OCI-LY1 (cell line): ENCODE measurements around the gene PARP3.

Experiments used
- H2AFZ ChIP-seq: fragments of 200-600 bp; sonication (generic), shearing (Covaris generic); 2 replicates; pipeline ENCODE4 v1.6.0; 2014; ENCODE audit warnings: antibody characterized with exemption, mild to moderate bottlenecking, low read length
- H3F3A ChIP-seq: fragments of 200-600 bp; sonication (generic), shearing (Covaris generic); 2 replicates; pipeline ENCODE4 v1.6.0; 2014; ENCODE audit warnings: mild to moderate bottlenecking, antibody characterized with exemption, low read length, moderate library complexity; ENCODE audit not compliant: insufficient read depth
- H3K27ac ChIP-seq: fragments of 200-600 bp; sonication (generic); 2 replicates; pipeline ENCODE4 v1.5.1; 2014; ENCODE audit warnings: low read length, mixed run types, mild to moderate bottlenecking, low read depth; ENCODE audit not compliant: poor library complexity, severe bottlenecking
- H3K27me3 ChIP-seq: fragments of 200-600 bp; sonication (generic); 2 replicates; pipeline ENCODE4 v1.6.0; 2014; ENCODE audit warnings: antibody characterized with exemption, mild to moderate bottlenecking, low read length, moderate library complexity; ENCODE audit not compliant: insufficient read depth
- H3K36me3 ChIP-seq: fragments of 200-600 bp; sonication (generic); 2 replicates; pipeline ENCODE4 v1.6.1; 2014; ENCODE audit warnings: mild to moderate bottlenecking, antibody characterized with exemption, low read length, moderate library complexity, mixed read lengths; ENCODE audit not compliant: insufficient read depth
- H3K4me1 ChIP-seq: fragments of 200-600 bp; sonication (generic); 2 replicates; pipeline ENCODE4 v1.5.1; 2014; ENCODE audit warnings: mild to moderate bottlenecking, low read length, moderate library complexity; ENCODE audit not compliant: insufficient read depth, severe bottlenecking
- H3K4me2 ChIP-seq: fragments of 200-600 bp; sonication (generic), shearing (Covaris generic); 2 replicates; pipeline ENCODE4 v1.6.1; 2014; ENCODE audit warnings: low read length
- H3K4me3 ChIP-seq: fragments of 200-600 bp; sonication (generic); 2 replicates; pipeline ENCODE4 v1.5.1; 2014; ENCODE audit warnings: low read length, low read depth, mild to moderate bottlenecking, mixed read lengths; ENCODE audit not compliant: poor library complexity, severe bottlenecking
- H3K79me2 ChIP-seq: fragments of 200-600 bp; shearing (Covaris generic); 2 replicates; pipeline ENCODE4 v1.6.1; 2016; ENCODE audit warnings: mixed run types, low read length, mixed read lengths; ENCODE audit not compliant: insufficient read depth
- H3K9ac ChIP-seq: fragments of 200-600 bp; sonication (generic), shearing (Covaris generic); 2 replicates; pipeline ENCODE4 v1.6.1; 2014; ENCODE audit warnings: mild to moderate bottlenecking, low read length, mixed read lengths
- H3K9me2 ChIP-seq: fragments of 200-600 bp; sonication (generic), shearing (Covaris generic); 2 replicates; pipeline ENCODE4 v1.6.1; 2014; ENCODE audit warnings: low read depth, mild to moderate bottlenecking, low read length, mixed read lengths
- H3K9me3 ChIP-seq: fragments of 200-600 bp; shearing (Covaris generic); 2 replicates; pipeline ENCODE4 v1.6.1; 2014; ENCODE audit warnings: low read length, mixed read lengths
- H4K20me1 ChIP-seq: fragments of 200-600 bp; sonication (generic), shearing (Covaris generic); 2 replicates; pipeline ENCODE4 v1.6.0; 2016; ENCODE audit warnings: mild to moderate bottlenecking, low read length; ENCODE audit not compliant: insufficient read depth
- CTCF ChIP-seq: fragments of 200-600 bp; sonication (generic), shearing (Covaris generic); IDR thresholded peaks from 2 replicates; pipeline ENCODE4 v1.5.1; 2017; ENCODE audit warnings: mild to moderate bottlenecking, antibody characterized with exemption, low read length, moderate library complexity, mixed read lengths
- EZH2 ChIP-seq: fragments of 200-600 bp; sonication (generic), shearing (Covaris generic); IDR thresholded peaks from 2 replicates; pipeline ENCODE4 v1.8.0; 2017; ENCODE audit warnings: borderline replicate concordance, mixed run types, mild to moderate bottlenecking, antibody characterized with exemption, low read length, moderate library complexity, mixed read lengths

PARP3 gene

DNA sequence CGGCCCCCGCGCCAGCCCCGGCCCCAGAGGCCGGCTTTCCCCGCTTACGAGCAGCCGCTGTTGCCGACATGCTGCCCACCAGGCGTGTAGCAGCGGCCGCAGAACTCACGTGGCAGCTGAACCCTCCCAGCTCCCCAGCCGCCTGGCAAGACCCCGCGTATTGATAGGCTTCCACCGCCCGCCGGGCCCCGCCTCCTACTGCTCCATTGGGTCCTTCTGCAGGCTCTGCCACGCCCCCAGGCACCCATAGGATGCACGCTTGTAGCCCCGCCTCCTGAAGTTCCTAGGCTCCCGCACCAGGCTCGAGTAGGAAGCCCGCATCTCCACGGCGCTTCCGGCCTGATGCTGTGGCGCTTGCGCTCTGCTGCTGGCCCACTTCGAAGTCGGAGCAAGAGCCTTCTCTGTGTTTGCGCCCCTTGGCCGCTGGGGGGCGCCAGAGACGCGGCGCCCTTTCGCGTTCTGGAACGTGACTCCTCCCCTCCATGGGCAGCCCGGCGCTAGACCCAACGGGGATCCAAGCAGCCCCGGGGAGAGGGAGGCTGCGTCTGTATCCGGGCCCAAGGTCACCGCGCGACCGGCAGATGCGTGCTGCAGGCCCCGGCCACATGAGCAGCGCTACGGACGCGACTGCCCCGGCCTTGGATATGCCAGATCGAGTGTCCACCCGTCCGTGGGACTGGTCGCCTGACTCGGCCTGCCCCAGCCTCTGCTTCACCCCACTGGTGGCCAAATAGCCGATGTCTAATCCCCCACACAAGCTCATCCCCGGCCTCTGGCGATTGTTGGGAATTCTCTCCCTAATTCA is at the start of gene PARP3, which contains the start of gene RRP9:
Gene PARP3, plus strand, starts transcription at position 566 of the 805 bp plus-strand sequence. CDS start 993 bp downstream, outside the sequence.
Gene RRP9, minus strand, starts transcription at position 107 of the 805 bp plus-strand sequence. Its CDS starts 37 bp downstream, at position 70.
- Histone ChIP-seq H3F3A (no peaks in the 10 kb centered on the region), H3K4me1 (peaks cover 29% of the 10 kb centered on the region), H4K20me1 (no peaks in the 10 kb centered on the region), H3K4me3 (peak within 1 kb of the TSS; percentile 96), H3K36me3 (peaks cover 13% of the 10 kb centered on the region; the same call in 1 of the 2 replicates), H3K79me2 (peaks cover 7% of the 10 kb centered on the region; the same call in 1 of the 2 replicates), H3K9me2 (no peaks in the 10 kb centered on the region), H3K4me2 (peak within 1 kb of the TSS; percentile 88), H3K9ac (peak within 1 kb of the TSS; percentile 90), H2AFZ (no peak within 1 kb of the TSS; the same call in 1 of the 2 replicates), H3K27me3 (no peaks in the 10 kb centered on the region), H3K27ac (no peak within 1 kb of the TSS), H3K9me3 (no peaks in the 10 kb centered on the region)
- TF ChIP-seq CTCF (peak; percentile 98), EZH2 (no peak)

DNA sequence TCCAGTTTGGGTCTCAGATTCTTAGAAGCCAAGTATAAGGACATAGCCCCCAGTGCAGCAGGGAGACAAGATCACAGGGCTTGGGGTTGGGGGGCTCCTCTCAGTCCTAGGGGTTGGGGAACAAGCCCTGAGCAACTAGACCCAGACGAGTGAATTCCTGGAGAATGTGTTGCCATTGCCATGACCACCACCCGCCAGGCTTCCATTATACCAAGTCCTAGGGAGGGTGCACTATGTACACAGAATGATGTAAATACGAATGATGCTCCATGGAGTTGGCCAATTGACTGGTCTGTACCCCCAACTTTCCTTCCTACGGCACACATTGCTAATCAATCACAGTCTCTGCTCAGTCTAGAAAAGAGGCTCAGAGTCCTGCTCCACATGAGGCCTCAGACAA is 47.8 kb upstream of the PARP3 start:
- 0 out of 2 replicates have a peak, but pooled peaks cover 3% of the 10 kb centered on the region for H3K27me3 ChIP-seq
- TF ChIP-seq CTCF (no peak), EZH2 (no peak)
- H3K9ac ChIP-seq = no peak overlapping the region
- H3K9me2 ChIP-seq = no peaks in the 10 kb centered on the region
- H3K36me3 ChIP-seq = no peaks in the 10 kb centered on the region
- no peak overlapping the region for H3K4me3 ChIP-seq
- H2AFZ ChIP-seq = no peak overlapping the region
- no peaks in the 10 kb centered on the region for H3K9me3 ChIP-seq
- no peaks in the 10 kb centered on the region for H3F3A ChIP-seq
- H3K4me1 ChIP-seq = no peaks in the 10 kb centered on the region
- no peaks in the 10 kb centered on the region for H3K79me2 ChIP-seq
- H3K4me2 ChIP-seq = no peak overlapping the region
- no peaks in the 10 kb centered on the region for H4K20me1 ChIP-seq
- no peak overlapping the region for H3K27ac ChIP-seq

DNA sequence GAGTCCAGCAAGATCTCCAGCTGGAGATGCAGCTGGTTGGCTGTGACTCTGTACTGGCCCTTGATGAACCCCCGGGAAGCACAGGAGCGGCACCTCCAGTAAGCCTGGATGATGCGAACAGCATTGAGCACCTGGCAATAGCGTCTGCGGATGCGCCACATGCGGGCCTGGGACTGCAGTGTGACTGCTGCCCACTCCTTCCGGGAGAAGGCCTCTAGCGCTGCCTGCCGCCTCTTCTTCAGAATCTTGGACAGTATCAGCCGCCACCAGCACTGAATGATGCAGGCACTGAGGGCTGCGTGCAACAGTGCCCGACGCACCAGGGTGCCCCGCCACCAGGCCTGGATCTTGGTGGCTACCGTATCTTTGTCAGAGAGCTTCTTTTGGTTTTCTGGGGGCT is 47.2 kb upstream of the PARP3 start:
- H3K36me3 ChIP-seq = no peaks in the 10 kb centered on the region
- H3K79me2 ChIP-seq = no peaks in the 10 kb centered on the region
- H3K9me3 ChIP-seq = no peaks in the 10 kb centered on the region
- H3K9me2 ChIP-seq = no peaks in the 10 kb centered on the region
- H3F3A ChIP-seq = no peaks in the 10 kb centered on the region
- 0 out of 2 replicates have a peak, but pooled peaks cover 3% of the 10 kb centered on the region for H3K27me3 ChIP-seq
- no peak overlapping the region for H3K4me3 ChIP-seq
- H4K20me1 ChIP-seq = no peaks in the 10 kb centered on the region
- TF ChIP-seq EZH2 (no peak), CTCF (no peak)
- H3K4me1 ChIP-seq = no peaks in the 10 kb centered on the region
- no peak overlapping the region for H2AFZ ChIP-seq
- no peak overlapping the region for H3K9ac ChIP-seq
- H3K4me2 ChIP-seq = no peak overlapping the region
- no peak overlapping the region for H3K27ac ChIP-seq
